GM10248 (cell line): ENCODE data around the gene KIRREL3.

ENCODE experiments used
- CTCF ChIA-PET: fragments of 300-600 bp; sonication (Branson Sonifier 250); formaldehyde crosslinking; extraction: SDS; loops from one replicate; lab custom pipeline; 2021; ENCODE audit warnings: antibody characterized with exemption; lab: Yijun Ruan, JAX
- POLR2A ChIA-PET: fragments of 350-650 bp; sonication (Branson Sonifier 250); formaldehyde crosslinking; extraction: SDS; loops from one replicate; lab custom pipeline; 2020; ENCODE audit warnings: antibody characterized with exemption; lab: Yijun Ruan, JAX
- DNase-seq: peaks from one replicate; pipeline ENCODE4 v3.0.0; 2012; ENCODE audit errors: extremely low spot score
- TF ChIP-seq, protein P1 (sequence below): IDR thresholded peaks from 2 replicates; pipeline ENCODE4 v1.5.1; 2012; ENCODE audit warnings: mild to moderate bottlenecking, low read depth; ENCODE audit errors: extremely low read depth, missing control alignments, control extremely low read depth

KIRREL3 gene

GRCh38 chr11:126660321-126660720, 340.2 kb downstream of the KIRREL3 start:
- no peak for DNase-seq
- CTCF ChIA-PET, result interaction anchor here (1.9 kb wide), 1 partner anchor 11 kb away, joined by 5 read pairs; no protein-coding TSS in a partner anchor
- TF ChIP-seq, protein P1, sequence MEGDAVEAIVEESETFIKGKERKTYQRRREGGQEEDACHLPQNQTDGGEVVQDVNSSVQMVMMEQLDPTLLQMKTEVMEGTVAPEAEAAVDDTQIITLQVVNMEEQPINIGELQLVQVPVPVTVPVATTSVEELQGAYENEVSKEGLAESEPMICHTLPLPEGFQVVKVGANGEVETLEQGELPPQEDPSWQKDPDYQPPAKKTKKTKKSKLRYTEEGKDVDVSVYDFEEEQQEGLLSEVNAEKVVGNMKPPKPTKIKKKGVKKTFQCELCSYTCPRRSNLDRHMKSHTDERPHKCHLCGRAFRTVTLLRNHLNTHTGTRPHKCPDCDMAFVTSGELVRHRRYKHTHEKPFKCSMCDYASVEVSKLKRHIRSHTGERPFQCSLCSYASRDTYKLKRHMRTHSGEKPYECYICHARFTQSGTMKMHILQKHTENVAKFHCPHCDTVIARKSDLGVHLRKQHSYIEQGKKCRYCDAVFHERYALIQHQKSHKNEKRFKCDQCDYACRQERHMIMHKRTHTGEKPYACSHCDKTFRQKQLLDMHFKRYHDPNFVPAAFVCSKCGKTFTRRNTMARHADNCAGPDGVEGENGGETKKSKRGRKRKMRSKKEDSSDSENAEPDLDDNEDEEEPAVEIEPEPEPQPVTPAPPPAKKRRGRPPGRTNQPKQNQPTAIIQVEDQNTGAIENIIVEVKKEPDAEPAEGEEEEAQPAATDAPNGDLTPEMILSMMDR, result no peak
- POLR2A ChIA-PET, result no interaction called here

DNA sequence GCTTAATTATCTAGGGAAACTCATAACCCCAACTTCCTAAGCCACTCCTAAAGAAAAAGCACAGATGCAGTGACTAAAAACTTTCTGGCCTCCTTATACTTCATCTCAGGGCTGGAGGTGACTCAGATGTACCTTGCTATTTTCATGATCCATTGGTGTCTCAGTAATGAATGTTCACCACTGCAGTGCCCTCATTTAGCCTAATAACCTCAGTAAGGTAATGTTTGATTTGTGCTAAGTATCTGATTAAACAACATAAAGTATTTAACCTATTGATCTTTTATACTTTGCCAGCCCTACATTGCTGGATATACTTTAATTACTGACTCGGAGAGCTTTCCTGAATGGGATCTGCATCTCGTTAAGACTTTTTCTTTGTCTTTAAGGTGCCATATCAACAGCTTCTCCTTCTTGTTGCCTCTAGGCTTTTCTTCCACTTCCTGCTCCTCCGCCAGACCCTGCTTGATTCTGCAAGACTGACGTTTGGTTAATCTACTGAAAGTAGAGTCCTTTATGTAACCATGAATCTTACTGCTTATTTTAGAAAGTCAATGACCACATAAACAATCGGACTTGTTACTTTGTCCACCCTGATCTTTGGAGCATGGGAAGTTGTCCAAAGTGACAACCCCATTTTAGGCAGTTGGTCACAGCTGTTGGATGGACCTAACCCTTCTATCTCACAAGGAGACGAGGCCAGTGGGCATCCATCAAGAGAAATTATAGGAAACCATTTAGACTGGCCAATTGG, 342.1 kb downstream of the KIRREL3 start:
- CTCF ChIA-PET, result interaction anchor here (0.9 to 1.9 kb wide), 2 partner anchors 9 to 36 kb away, joined by 3 to 5 read pairs; no protein-coding TSS in a partner anchor
- no peak for DNase-seq
- POLR2A ChIA-PET, result no interaction called here
- TF ChIP-seq, protein P1, result no peak

- CTCF ChIA-PET, result no interaction called here
- DNase-seq, result no peak
- TF ChIP-seq, protein P1, result no peak
- POLR2A ChIA-PET, result no interaction called here
These were observed 344.8 kb downstream of the KIRREL3 start for GRCh38 chr11:126655807-126656128.

- TF ChIP-seq, protein P1, result no peak
- CTCF ChIA-PET, result no interaction called here
- POLR2A ChIA-PET, result no interaction called here
- no peak for DNase-seq
These were observed 345.4 kb downstream of the KIRREL3 start for GRCh38 chr11:126654886-126655806.

DNA sequence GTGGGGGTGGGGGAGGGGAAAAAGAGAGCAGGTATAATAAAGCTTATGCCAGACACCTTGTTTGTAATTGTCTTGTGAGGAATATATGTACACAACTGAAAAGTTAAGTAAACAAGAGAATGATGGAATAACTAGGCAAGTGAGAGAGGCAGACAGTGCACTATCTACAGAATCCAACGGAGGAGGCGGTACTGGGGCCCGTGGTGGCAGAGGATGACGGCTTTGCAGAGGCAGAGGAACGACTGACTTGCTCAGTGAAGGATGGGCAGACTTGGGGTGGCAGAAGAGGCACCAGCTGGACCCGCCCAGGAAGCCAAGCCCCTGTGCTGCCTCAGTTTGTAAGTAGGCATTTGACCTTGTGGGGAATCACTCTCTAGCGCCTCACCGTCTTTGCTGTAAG, 347.5 kb downstream of the KIRREL3 start:
- POLR2A ChIA-PET, result no interaction called here
- CTCF ChIA-PET, result no interaction called here
- no peak for DNase-seq
- TF ChIP-seq, protein P1, result no peak

DNA sequence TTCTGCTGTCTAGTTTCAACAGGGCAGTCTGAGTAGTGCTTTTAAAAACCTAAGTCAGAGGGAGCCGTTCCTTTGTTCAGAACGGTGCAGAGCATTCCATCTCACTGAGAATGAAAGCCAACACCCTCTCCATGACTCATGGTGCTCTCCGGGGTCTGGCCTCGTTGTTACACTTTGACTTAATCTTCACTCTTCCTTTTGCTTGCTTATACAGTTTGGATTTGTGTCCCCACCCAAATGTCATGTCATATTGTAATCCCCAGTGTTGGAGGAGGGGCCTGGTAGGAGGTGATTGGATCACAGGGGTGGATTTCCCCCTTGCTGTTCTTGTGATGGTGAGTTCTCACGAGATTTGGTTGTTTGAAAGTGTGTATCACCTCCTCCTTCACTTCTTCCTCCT, 352.8 kb downstream of the KIRREL3 start:
- ChIA-PET CTCF (interaction anchor here (1.2 kb wide), 1 partner anchor 167 kb away, joined by 3 read pairs; no protein-coding TSS in a partner anchor), POLR2A (no interaction called here)
- TF ChIP-seq, protein P1, result no peak
- DNase-seq, result no peak
